Fibroblast of the conjunctiva (primary cell): ENCODE results near the gene TRAPPC4.
"Not testable (repeated sequence)": the region's sequence is repeated elsewhere in the genome, so short reads cannot be mapped to it uniquely, and the experiment has no call there.

ENCODE experiments used
- DNase-seq: peaks from one replicate; pipeline ENCODE4 v3.0.0-alpha.2; 2010; ENCODE audit warnings: low read depth

The TRAPPC4 gene, protein sequence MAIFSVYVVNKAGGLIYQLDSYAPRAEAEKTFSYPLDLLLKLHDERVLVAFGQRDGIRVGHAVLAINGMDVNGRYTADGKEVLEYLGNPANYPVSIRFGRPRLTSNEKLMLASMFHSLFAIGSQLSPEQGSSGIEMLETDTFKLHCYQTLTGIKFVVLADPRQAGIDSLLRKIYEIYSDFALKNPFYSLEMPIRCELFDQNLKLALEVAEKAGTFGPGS

DNA sequence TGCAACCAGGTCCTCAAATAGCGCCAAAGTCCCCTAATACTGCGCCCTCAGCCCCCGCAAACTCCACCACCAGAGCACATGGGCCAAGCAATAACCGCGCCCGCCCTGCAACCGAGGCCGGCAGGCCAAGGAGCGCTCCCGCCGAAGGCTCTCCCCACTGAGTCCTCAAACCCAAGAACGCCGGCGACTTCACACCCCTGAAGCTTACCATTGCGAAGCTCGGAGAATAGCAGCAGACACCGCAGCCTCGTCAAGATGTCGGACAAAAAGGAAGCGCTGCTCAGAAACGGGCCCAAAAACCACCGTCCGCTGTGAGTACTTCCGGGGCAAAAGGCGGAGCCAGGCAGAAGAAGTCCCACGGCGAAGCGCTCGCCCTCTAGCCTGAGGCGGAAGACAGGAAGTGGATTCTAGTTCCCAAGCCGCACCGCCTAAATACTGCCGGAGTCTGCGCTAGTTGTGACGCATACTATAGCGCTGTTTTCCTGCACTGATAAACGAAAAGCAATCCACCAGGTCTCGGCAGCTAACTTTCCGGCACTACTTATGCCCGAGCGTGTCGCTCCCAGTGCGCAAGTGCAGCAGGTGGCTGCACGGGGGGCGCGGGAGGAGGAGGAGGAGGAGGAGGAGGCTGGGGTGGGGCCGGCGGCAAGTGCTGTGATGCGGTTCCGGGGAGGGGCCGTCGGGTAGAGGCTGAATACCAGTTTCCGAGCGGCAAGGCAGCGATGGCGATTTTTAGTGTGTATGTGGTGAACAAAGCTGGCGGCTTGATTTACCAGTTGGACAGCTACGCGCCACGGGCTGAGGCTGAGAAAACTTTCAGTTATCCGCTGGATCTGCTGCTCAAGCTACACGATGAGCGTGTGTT, at the start of gene TRAPPC4, which contains the start of gene RPS25:
Gene TRAPPC4 (plus strand): TSS at position 693 of the 865 bp plus-strand sequence. CDS start 30 bp downstream, at position 723.
Gene RPS25 (minus strand): TSS at position 270 of the 865 bp plus-strand sequence. CDS start 59 bp downstream, at position 211.
- DNase-seq = peak; percentile 88

DNA sequence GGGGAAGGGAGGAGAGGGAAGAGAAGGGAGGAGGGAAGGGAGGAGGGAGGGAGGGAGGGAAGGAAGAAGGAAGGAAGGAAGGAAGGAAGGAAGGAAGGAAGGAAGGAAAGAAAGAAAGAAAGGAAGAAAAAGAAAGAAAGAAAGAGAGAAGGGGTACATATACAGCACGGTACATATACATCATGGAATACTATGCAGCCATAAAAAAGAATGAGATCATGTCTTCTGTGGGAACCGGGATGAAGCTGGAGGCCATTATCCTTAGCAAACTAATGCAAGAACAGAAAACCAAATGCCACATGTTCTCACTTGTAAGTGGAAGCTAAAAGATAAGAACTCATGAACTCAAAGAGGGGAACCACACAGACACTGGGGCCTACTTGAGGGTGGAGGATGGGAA, 49.1 kb upstream of the TRAPPC4 start:
- not testable (repeated sequence) for DNase-seq

DNA sequence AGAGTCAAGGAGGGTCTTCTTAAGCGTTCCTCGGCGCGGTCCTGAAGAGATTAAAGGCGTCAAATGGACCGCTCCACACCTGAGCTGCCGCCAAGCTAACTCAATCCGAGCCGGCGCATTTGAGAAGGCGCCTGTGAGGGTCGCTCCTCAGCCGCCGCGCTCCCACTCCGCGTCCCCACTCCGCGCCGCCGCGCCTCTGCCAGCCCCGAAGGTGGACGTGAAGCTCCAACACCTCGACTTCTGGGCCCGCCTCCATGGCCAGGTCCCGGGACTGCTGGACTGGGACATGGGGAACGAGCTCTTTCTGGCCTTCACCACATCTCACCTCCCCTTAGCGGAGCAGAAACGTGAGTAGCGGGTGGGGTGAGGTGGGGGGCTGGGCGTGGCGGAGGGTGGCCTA, 46.9 kb upstream of the TRAPPC4 start, which contains the start of gene FOXR1:
Gene FOXR1 (plus strand): TSS at position 116 of the 400 bp plus-strand sequence. CDS start 171 bp downstream, at position 287.
- DNase-seq = no peak

DNA sequence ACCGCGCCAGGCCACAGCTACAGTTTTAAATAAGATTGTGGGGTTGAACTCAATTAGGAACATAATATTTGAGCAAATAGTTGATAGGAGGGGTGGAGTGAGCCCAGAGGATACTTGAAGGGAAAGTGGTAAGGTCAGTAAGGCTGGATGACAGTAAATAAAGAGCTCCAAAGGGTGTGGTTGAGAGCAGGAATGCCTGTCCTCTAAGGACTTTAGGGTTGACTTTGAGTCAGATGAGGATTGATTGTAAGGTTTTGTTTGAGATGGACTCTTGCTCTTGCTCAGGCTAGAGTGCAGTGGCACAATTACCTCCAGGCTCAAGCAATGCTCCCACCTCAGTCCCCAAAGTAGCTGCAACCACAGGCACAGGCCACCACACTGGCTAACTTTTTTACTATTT, 44.6 kb upstream of the TRAPPC4 start:
- DNase-seq = no peak

DNA sequence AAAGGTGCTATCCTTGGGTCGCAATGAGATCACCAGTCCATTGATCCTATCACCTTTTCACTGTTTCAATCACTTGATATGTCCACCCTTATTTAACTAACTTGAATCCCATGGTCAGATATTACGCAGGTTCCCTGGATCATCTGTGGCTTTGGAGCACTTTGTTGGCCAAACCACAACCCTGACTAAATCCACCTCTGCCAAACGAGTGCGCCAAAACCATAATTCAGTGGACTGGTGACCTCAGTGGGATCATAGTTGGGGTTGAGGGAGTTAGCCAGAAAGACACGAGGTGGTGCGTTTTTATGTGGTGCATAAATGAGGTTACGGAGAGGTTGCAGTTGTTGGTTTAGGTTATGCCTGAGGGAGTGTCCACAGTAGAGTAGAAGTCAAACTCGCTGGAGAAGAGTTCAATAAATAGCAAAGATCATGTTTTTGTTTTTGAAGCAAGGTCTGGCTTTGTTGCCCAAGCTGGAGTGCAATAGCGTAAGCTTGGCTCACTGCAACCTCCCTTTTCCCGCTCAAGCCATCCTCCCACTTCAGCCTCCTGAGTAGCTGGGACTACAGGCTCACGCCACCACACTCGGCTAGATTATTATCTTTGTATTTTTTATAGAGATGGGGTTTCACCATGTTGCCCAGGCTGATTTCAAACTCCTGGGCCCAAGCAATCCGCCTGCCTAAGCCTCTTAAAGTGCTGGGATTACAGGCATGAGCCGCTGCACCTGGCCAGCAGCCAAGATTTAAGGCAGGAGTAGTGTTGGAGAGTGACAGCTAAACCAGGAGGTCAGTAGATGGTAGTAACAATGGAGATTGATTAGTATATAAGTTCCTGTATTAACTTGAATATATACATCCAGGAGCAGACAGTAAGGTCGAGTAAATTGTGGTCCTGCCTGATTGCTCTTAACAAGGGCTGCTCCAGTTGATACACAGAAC, 42.5 kb upstream of the TRAPPC4 start:
- no peak for DNase-seq

DNA sequence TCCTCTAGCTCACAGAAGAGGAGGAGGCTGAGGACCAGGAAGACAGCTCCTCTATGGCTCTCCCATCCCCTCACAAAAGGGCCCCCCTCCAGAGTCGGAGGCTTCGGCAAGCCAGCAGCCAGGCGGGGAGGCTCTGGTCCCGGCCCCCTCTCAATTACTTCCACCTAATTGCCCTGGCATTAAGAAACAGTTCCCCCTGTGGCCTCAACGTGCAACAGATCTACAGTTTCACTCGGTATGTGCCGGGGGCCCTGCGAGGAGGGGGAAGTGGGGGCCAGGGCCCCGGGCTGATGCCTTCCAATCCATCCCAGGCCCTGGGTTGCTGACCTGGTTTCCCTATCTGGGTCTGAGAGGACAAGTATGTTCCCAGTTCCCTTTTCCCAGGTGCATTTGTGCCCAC, 39.1 kb upstream of the TRAPPC4 start:
- no peak for DNase-seq

DNA sequence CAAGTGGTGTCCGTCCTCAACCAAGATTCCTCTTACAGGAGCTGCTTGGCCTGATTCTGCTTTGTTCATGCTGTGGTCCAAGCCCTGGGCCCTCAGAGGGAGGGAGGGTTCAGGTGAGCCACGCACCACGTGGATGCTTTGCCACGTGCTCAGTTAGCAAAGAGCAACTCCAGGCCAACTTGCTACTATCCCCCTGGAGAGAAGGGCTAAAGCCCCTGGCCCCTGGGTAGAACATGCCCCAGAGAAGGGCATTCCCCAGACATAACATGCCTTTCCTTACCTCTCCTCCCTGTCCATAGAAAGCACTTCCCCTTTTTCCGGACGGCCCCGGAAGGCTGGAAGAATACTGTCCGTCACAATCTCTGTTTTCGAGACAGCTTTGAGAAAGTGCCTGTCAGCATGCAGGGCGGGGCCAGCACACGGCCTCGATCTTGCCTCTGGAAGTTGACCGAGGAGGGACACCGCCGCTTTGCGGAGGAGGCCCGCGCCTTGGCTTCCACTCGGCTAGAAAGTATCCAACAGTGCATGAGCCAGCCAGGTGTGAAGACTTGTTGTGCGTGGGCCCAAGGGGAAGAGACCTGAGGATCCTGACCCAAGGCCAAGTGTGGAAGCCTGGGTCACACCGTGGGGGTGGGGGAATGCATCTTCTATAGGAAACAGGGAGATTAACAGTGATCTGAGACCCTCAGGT, 38.2 kb upstream of the TRAPPC4 start:
- no peak for DNase-seq

DNA sequence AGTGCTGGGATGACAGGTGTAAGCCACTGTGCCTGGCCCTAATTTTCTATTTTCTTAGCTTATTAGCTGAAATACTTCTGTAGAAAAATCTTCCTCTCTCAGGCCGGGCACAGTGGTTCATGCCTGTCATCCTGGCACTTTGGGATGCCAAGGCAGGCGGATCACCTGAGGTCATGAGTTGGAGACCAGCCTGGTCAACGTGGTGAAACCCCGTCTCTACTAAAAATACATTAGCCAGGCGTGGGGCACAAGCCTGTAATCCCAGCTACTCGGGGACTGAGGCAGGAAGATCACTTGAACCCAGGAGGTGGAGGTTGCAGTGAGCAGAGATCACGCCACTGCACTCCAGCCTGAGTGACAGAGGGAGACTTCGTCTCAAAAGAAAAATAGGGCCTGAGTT, 34.2 kb upstream of the TRAPPC4 start:
- not testable (repeated sequence) for DNase-seq

DNA sequence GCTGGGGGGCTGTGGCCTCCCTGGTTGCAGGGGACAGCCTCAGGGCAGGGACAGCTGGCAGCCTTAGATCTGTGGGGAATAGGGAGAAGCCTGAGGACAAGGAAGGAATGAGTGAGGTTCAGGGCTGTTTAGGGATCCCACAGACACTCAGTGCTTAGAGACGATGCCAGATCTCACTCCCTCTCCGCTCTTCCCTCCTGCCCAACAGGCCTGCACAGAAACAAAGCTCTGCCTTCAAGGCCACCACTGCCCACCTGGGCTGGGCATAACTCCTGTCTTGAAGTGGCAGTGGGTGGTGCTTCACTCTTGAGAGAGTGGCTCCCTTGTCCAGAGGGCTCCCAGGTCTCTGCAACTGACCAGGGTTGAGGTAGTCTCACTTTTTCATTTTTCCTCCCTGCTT, 33.7 kb upstream of the TRAPPC4 start:
- no peak for DNase-seq

DNA sequence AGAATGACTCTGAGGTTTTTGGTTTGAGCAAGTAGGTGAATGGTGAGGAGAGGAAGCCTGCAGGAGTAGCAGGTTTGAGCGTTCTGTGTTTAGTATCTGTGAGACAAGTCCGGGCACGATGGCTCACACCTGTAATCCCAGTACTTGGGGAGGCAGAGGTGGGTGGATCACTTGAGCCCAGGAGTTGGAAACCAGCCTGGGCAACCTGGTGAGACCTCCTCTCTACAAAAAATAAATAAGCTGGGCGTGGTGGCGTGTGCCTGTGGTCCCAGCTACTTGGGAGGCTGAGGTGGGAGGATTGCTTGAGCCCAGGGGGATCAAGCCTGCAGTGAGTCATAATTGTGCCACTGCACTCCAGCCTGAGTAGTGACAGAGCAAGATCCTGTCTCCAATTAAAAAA, 30.3 kb upstream of the TRAPPC4 start:
- DNase-seq = no peak

DNA sequence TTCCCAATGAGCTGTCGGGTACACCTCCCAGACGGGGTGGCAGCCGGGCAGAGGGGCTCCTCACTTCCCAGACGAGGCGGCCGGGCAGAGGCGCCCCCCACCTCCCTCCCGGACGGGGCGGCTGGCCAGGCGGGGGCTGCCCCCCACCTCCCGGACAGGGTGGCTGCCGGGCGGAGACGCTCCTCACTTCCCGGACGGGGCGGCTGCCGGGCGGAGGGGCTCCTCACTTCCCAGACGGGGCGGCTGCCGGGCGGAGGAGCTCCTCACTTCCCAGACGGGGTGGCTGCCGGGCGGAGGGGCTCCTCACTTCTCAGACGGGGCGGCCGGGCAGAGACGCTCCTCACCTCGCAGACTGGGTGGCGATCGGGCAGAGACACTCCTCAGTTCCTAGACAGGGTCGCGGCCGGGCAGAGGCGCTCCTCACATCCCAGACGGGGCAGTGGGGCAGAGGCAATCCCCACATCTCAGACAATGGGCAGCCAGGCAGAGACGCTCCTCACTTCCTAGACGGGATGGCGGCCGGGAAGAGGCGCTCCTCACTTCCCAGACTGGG, 27.0 kb upstream of the TRAPPC4 start:
- DNase-seq = not testable (repeated sequence)

DNA sequence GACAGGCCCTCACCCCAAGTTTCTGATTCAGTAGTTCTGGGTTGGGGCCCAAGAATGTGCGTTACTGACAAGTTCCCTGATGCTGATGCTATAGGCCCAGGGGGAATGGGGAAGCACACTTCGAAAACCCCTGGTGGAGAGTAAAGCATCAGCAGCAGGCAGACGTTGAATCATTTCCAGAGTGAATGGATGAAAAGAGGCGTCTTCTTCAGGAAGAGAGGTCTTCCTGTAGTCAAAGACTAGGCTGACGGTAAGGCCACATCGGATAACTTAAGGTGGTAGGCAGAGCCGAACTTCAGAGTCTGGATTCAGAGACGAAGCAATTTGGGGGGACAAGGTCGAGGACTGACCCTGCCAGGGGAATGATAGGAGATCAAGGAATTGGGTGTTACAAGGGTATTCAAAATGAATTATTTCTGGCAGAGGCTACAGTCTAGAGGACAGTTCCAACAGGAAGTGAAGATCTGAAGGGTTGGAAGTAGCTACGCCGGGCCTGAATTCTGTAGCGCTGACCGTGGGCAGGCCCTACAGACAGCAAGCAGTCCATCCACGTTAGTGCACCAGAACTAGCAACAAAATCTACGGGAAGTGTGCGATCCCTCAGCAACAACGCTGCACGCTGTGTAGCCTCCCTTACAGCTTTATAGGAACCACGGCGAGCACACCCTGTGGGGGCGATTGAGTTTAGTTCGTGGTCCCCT, 21.5 kb upstream of the TRAPPC4 start:
- no peak for DNase-seq

DNA sequence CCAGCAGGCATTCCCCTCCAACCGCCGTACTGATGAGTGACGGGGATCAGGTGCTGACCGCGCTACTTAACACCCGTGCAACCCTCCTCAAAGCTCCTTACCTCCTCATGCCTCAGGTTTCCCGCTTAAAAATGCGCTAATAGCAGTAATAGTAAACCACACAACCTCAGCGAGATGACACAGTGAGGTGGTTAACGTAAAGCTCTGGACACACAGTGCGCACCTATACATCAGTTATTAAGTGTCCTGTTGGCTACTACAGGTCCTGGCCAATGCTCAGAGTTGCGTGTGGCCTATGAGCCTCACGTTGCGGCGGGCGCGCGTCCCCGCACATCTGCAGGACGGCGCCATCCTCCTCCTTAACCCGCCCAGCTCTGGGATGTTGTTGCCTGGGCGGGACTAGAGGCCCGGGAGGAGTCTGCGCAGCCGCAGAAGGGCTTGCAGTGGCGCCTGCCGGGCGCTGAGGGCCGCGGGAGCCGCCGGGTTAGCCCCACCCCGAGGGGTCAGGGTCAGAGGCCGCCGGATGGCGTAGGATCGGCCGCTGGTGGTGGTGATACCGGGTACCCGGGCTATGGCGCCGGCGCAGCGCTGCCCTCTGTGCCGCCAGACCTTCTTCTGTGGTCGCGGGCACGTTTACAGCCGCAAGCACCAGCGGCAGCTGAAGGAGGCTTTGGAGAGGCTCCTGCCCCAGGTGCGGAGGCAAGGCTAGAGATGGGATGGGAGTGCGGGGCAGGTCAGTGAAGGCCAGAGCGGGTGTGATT, 20.8 kb upstream of the TRAPPC4 start, which contains the start of gene CENATAC:
Gene CENATAC (plus strand): TSS at position 512 of the 761 bp plus-strand sequence. CDS start 60 bp downstream, at position 572.
- DNase-seq = peak; percentile 83

DNA sequence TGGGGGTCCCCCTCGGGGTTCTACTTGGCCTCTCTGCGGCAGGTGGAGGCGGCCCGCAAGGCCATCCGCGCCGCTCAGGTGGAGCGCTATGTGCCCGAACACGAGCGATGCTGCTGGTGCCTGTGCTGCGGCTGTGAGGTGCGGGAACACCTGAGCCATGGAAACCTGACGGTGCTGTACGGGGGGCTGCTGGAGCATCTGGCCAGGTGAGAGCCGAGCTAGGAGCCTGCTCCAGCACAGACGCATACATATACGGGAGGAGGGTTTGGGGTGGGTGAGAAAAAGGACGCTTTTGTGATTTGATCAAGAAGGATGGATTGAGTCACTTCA, 20.2 kb upstream of the TRAPPC4 start:
- DNase-seq = no peak

DNA sequence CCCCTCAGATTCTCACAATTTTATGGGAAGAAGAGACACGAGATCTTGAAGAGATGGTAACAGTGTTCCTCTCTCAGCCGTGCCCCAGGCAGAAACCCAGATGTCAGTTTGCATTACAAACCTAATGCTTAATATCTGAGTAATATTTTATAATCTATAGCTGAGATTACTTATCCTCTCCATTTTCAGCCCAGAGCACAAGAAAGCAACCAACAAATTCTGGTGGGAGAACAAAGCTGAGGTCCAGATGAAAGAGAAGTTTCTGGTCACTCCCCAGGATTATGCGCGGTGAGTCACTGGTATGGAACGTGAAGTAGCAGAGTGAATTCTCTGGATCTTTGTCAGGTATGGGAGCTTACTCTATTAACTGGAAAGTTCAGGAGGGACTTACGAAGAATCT, 19.7 kb upstream of the TRAPPC4 start:
- peak; percentile 28 for DNase-seq

DNA sequence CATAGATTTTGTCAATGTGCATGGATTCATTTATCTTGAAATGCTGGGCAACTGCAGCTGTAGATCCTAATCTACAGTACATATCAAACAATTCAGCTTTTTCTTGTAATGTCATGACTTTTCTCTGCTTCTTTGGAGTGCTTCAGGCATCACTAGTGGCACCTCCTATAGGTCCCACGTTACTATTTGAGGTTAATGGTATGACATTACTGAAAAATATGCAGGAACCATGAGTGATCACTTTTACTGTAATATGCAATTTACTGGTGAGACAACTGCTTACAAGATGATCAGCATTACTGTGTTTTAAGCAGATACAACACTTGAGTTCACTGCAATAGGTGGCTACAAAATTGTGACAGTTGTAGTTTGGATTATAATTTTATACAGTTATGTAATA, 17.7 kb upstream of the TRAPPC4 start:
- no peak for DNase-seq

DNA sequence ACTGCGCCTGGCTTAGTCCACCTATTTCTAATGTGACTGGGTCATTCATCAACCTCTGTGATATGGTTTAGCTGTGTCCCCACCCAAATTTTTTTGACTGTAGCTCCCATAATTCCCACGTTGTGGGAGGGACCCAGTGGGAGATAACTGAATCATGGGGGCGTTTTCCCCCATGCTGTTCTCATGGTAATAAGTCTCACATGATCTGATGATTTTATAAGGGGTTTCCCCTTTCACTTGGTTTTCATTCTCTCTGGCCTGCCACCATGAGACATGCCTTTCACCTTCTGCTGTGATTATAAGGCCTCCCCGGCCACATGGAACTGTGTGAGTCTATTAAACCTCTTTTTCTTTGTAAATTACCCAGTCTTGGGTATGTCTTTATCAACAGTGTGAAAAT, 11.9 kb upstream of the TRAPPC4 start:
- no peak for DNase-seq

DNA sequence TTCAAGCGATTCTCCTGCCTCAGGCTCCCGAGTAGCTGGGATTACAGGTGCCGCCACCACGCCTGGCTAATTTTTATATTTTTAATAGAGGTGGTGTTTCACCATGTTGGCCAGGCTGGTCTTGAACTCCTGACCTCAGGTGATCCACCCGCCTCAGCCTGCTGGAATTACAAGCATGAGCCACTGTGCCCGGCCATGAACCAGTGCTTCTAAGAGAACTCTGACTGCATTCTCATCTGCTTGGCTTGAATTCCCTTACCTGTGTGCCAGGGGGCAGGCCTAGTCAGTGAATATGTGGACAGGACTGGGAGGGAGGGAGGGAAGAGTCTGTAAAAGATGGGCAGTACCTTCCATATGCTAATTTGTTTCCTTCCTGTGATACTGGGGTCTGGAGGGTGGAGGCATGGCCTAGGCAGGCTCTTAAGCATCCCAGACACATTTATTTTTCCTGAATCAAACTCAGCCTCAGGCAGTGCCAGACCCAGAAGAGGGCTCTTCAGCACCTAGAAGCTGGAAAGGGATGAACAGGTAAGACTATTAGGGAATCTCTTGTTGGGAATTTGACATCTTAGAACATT, 7.0 kb upstream of the TRAPPC4 start:
- no peak for DNase-seq

DNA sequence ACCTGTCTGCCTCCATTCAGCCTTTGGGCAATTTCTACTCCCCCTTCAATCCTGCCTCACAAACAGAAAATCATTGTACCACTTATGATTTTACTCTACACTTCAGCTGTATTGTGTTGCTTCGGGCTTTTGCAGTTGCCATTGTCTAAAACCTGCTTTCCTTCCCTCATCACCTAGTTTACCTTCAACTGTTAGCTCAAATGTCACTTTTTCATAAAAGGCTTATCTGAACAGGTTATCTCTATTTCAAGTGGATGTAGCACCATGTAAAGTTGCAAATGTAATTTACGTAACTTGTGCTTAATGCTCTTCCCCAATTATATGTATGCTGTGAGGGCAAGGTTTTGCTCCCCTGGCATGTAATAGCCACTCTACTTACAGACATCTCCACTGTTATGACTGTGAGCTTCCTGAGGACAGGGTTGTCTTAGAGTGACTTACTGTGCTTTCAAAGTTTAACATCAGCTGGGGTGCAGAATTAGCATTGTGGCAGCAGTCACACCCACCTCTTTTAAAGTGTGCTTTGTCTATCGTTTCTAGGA, 5.9 kb upstream of the TRAPPC4 start:
- no peak for DNase-seq
